H1 (cell line): ENCODE data around the gene NFATC1. TPM values are rescaled to one million over a fixed set of nuclear protein-coding genes. Genes with fewer than 3 reads are reported as not detected.

ENCODE experiments used
- CTCF ChIA-PET: fragments of 300-600 bp; sonication (Branson Sonifier 250); formaldehyde crosslinking; loops from one replicate; lab custom pipeline; 2021; ENCODE audit not compliant: partially characterized antibody; lab: Charles Lee
- POLR2A ChIA-PET: fragments of 300-600 bp; sonication (Branson Sonifier 250); formaldehyde crosslinking; loops from one replicate; lab custom pipeline; 2021; ENCODE audit warnings: inconsistent platforms; ENCODE audit not compliant: partially characterized antibody; lab: Charles Lee
- DNase-seq, 2 experiments: peaks; one replicate each; pipeline versions ENCODE4 v3.0.0 to v3.0.0-alpha.2; 2010 to 2022; ENCODE audit warnings: low spot score in 2 of 2, low read depth in 1 of 2, mixed read lengths in 1 of 2
- FAIRE-seq: peaks from 2 replicates; lab custom pipeline; 2011; peaks lifted over from hg19 to GRCh38; lab: Jason Lieb, UNC
- H2AFZ ChIP-seq: 2 replicates; pipeline ENCODE4 v1.8.1; 2012; ENCODE audit warnings: low read length, inconsistent platforms
- H2AK5ac ChIP-seq: 2 replicates; pipeline ENCODE4 v1.6.1; 2013; ENCODE audit warnings: low read depth, low read length
- H2BK120ac ChIP-seq: replicated peaks from 2 replicates; pipeline ENCODE3; 2013; ENCODE audit warnings: low read depth, low read length, inconsistent platforms
- H2BK12ac ChIP-seq: 2 replicates; pipeline ENCODE4 v1.6.1; 2013; ENCODE audit warnings: low read depth, low read length
- H2BK15ac ChIP-seq: 2 replicates; pipeline ENCODE4 v1.6.1; 2013; ENCODE audit warnings: low read length
- H2BK20ac ChIP-seq: 2 replicates; pipeline ENCODE4 v1.6.1; 2013; ENCODE audit warnings: low read length
- H2BK5ac ChIP-seq: 2 replicates; pipeline ENCODE4 v1.6.1; 2013; ENCODE audit warnings: low read depth, low read length
- H3K14ac ChIP-seq: 2 replicates; pipeline ENCODE4 v1.6.1; 2013; ENCODE audit warnings: inconsistent platforms; ENCODE audit not compliant: insufficient read length
- H3K18ac ChIP-seq: 2 replicates; pipeline ENCODE4 v1.6.1; 2013; ENCODE audit warnings: low read length; ENCODE audit errors: extremely low read depth
- H3K23ac ChIP-seq: 2 replicates; pipeline ENCODE4 v1.6.1; 2013; ENCODE audit warnings: inconsistent platforms; ENCODE audit not compliant: insufficient read length
- H3K23me2 ChIP-seq: 2 replicates; pipeline ENCODE4 v1.6.1; 2013; ENCODE audit warnings: low read depth, low read length
- H3K27ac ChIP-seq: 2 replicates; pipeline ENCODE4 v1.6.1; 2011; ENCODE audit warnings: low read depth, low read length, inconsistent platforms
- H3K27me3 ChIP-seq, 4 experiments: replicated peaks in 1 of 4; 1 replicate in 1 of 4; 2 replicates in 3 of 4; pipeline versions ENCODE4 v1.6.1 to v1.8.1; 2011 to 2013; ENCODE audit warnings: low read length in 3 of 4, mild to moderate bottlenecking in 3 of 4, inconsistent platforms in 2 of 4, mixed read lengths in 2 of 4, moderate library complexity in 1 of 4; ENCODE audit not compliant: control insufficient read depth in 3 of 4, insufficient read depth in 3 of 4; ENCODE audit errors: extremely low read depth in 1 of 4
- H3K36me3 ChIP-seq, 4 experiments: 2 replicates each; pipeline versions ENCODE4 v1.6.1 to v1.8.1; 2011 to 2013; ENCODE audit warnings: mild to moderate bottlenecking in 4 of 4, low read length in 3 of 4, moderate library complexity in 2 of 4, control low read depth in 1 of 4, inconsistent platforms in 1 of 4; ENCODE audit not compliant: insufficient read depth in 4 of 4, control insufficient read depth in 2 of 4
- H3K4ac ChIP-seq: replicated peaks from 2 replicates; pipeline ENCODE3; 2013; ENCODE audit warnings: low read length, low read depth, mixed read lengths, inconsistent platforms; ENCODE audit not compliant: insufficient read length
- H3K4me1 ChIP-seq, 4 experiments: replicated peaks in 1 of 4; 1 replicate in 1 of 4; 2 replicates in 3 of 4; pipeline versions ENCODE4 v1.6.1 to v1.8.1; 2011 to 2013; ENCODE audit warnings: low read length in 3 of 4, inconsistent platforms in 2 of 4, mixed read lengths in 1 of 4; ENCODE audit not compliant: insufficient read depth in 4 of 4, control insufficient read depth in 3 of 4
- H3K4me2 ChIP-seq, 2 experiments: 2 replicates each; pipeline versions ENCODE4 v1.6.1 to v1.8.1; 2011 to 2013; ENCODE audit warnings: low read depth in 2 of 2, low read length in 2 of 2, control low read depth in 1 of 2, inconsistent platforms in 1 of 2, mild to moderate bottlenecking in 1 of 2; ENCODE audit not compliant: insufficient read depth in 1 of 2
- H3K4me3 ChIP-seq, 4 experiments: fragments of 200-600, 300-600 bp in 1 of 4; sonication (generic), shearing (Covaris generic), sonication (Bioruptor Twin) in 1 of 4; 2 replicates each; pipeline versions ENCODE4 v1.5.1 to v1.8.1; 2011 to 2016; ENCODE audit warnings: low read length in 4 of 4, low read depth in 3 of 4, control low read depth in 2 of 4, inconsistent platforms in 2 of 4, mild to moderate bottlenecking in 2 of 4, mixed read lengths in 1 of 4, moderate library complexity in 1 of 4; ENCODE audit not compliant: insufficient read depth in 2 of 4; ENCODE audit errors: extremely low read depth in 1 of 4
- H3K56ac ChIP-seq: replicated peaks from 2 replicates; pipeline ENCODE3; 2013; ENCODE audit warnings: low read depth, mild to moderate bottlenecking, mixed read lengths, low read length, inconsistent platforms; ENCODE audit not compliant: insufficient read length
- H3K79me1 ChIP-seq: 2 replicates; pipeline ENCODE4 v1.6.1; 2013; ENCODE audit warnings: low read depth, low read length, control low read depth
- H3K79me2 ChIP-seq, 2 experiments: 2 replicates each; pipeline versions ENCODE4 v1.6.1 to v1.8.1; 2012 to 2013; ENCODE audit warnings: low read length in 2 of 2, mild to moderate bottlenecking in 2 of 2, inconsistent platforms in 1 of 2; ENCODE audit not compliant: insufficient read depth in 2 of 2, control insufficient read depth in 1 of 2
- H3K9ac ChIP-seq, 4 experiments: replicated peaks in 1 of 4; 1 replicate in 1 of 4; 2 replicates in 3 of 4; pipeline versions ENCODE4 v1.6.1 to v1.8.1; 2011 to 2013; ENCODE audit warnings: low read depth in 3 of 4, low read length in 3 of 4, control low read depth in 2 of 4, mild to moderate bottlenecking in 2 of 4, moderate library complexity in 2 of 4, inconsistent platforms in 1 of 4; ENCODE audit errors: extremely low read depth in 1 of 4
- H3K9me3 ChIP-seq, 2 experiments: 2 replicates each; pipeline versions ENCODE4 v1.6.1 to v1.8.1; 2012 to 2013; ENCODE audit warnings: mild to moderate bottlenecking in 2 of 2, moderate library complexity in 2 of 2, control low read depth in 1 of 2, inconsistent platforms in 1 of 2, low read depth in 1 of 2, low read length in 1 of 2, mixed read lengths in 1 of 2; ENCODE audit not compliant: insufficient read depth in 2 of 2
- H4K20me1 ChIP-seq, 2 experiments: replicated peaks in 1 of 2; 2 replicates each; pipeline versions ENCODE3 to v1.8.1; 2011 to 2013; ENCODE audit warnings: inconsistent platforms in 2 of 2, low read length in 2 of 2, mild to moderate bottlenecking in 1 of 2; ENCODE audit not compliant: insufficient read depth in 2 of 2, control insufficient read depth in 1 of 2
- H4K5ac ChIP-seq: 2 replicates; pipeline ENCODE4 v1.6.1; 2013; ENCODE audit warnings: low read length, low read depth, mixed read lengths, inconsistent platforms; ENCODE audit not compliant: insufficient read length
- H4K8ac ChIP-seq: 2 replicates; pipeline ENCODE4 v1.8.0; 2013; ENCODE audit warnings: mild to moderate bottlenecking, moderate library complexity, low read length, inconsistent platforms; ENCODE audit not compliant: insufficient read depth; ENCODE audit errors: extremely low read depth
- H4K91ac ChIP-seq: replicated peaks from 2 replicates; pipeline ENCODE3; 2013; ENCODE audit warnings: low read length, mixed read lengths, inconsistent platforms; ENCODE audit not compliant: insufficient read length
- CHD2 ChIP-seq: IDR thresholded peaks from 2 replicates; pipeline ENCODE4 v1.6.1; 2012; ENCODE audit warnings: low read length, improper control_type of control experiment
- POU5F1 ChIP-seq: IDR thresholded peaks from 2 replicates; pipeline ENCODE4 v1.6.1; 2011; ENCODE audit warnings: low read depth, mild to moderate bottlenecking, low read length, moderate library complexity
- SIX5 ChIP-seq: IDR thresholded peaks from 2 replicates; pipeline ENCODE4 v1.6.1; 2011; ENCODE audit warnings: mild to moderate bottlenecking, low read depth, low read length
- WGBS, 2 experiments: shearing (Covaris generic) in 1 of 2; methylation state at CpG; one replicate each; pipeline versions ENCODE4 v1.1.6 to v1.1.7; 2013 to 2015; ENCODE audit warnings: low lambda C conversion rate in 2 of 2, mixed read lengths in 2 of 2, inconsistent platforms in 1 of 2, low coverage in 1 of 2, missing lambda C conversion rate in 1 of 2; ENCODE audit not compliant: insufficient replicate concordance in 2 of 2, insufficient coverage in 1 of 2, insufficient read length in 1 of 2; ENCODE audit errors: extremely low coverage in 1 of 2, missing lambda C conversion rate in 1 of 2; 5-methylcytosine and 5-hydroxymethylcytosine counted together
- polyA plus RNA-seq, 7 experiments: library from polyadenylated mRNA; depleted of rRNA in 3 of 7; stranded (reverse) in 5 of 7; unstranded in 2 of 7; fragments of >200 nt in 5 of 7; fragments of 200-250 nt in 2 of 7; gene quantifications; 1 replicate in 5 of 7; 2 replicates in 1 of 7; 4 replicates in 1 of 7; pipeline versions ENCODE4 v1.2.1 to v1.2.3, GENCODE V29; 2011 to 2013; ENCODE audit warnings: missing spikeins in 2 of 7, mixed read lengths in 2 of 7
- total RNA-seq: library from RNA; stranded (reverse); fragmentation: NEBNext Ultra II Directional; extraction: Animal tissue kit (Norgen Biotek cat#: 25700); gene quantifications from 2 replicates; pipeline ENCODE4 v1.2.1, GENCODE V29; 2021

The NFATC1 gene
- total and polyA plus RNA-seq, 2 of the 8 experiments (the other 6 are each of a cell fraction or from before 2014, with no cell fraction given) = 2.0 to 6.6 TPM

DNA sequence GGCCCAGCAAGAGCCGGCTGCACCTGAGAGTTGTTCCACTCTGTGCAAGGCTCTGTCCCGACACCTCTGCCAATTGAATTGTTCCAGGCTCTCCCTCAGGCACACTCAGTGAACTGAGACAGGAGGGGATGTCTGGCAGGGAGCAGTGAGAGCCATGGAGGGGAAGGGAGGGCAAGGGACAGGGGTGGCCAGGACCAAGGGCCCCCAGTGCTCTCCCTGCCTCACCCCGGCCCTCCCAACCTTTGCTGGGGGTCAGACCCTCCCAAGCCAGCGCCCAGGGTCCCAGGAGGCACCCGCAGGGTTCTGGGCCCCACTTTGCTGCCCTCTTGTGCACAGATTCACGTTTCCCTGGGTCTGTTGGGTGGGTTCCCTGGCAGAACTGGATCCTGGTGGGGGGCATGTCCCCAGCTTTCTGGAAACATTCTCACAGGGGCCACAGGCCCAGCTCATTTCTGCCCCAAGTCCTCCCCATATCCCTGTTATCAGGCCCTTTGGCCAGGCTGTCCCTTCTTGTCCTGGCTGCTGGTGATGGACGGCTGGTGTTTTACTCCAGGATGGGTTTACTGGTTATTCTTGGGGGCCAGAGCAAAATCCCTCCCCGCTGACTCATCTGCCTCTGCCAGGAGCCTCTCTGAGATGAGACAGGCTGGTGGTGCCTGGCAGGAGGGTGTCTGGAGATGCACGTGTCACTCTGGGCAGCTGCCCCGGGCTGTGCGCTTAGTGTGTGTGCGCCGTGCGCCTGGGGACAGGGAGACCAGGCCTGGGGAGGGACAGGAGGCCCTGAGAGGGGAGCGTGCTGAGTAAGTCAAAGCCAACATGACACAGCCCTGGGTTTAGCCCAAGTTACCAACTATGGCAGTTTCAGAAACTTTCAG lies 147.4 kb downstream of the NFATC1 start:
- TF ChIP-seq SIX5 (no peak), POU5F1 (no peak), CHD2 (no peak)
- Histone ChIP-seq H3K79me2 (no peaks in the 10 kb centered on the region), H3K23me2 (peaks cover 11% of the 10 kb centered on the region; the same call in 1 of the 2 replicates), H3K14ac (no peak overlapping the region), H2AK5ac (no peak overlapping the region), H3K4me2 (no peak overlapping the region), H2AFZ (no peak overlapping the region), H3K9ac (no peak overlapping the region), H3K18ac (no peak overlapping the region), H3K27me3 (peaks cover 0 to 2% (median 0%) of the 10 kb centered on the region in 4 experiments; a peak in 1 of 7 replicates), H2BK12ac (no peak overlapping the region), H3K79me1 (no peaks in the 10 kb centered on the region), H2BK5ac (no peak overlapping the region), H3K36me3 (no peaks in the 10 kb centered on the region), H3K56ac (no peak overlapping the region), H4K20me1 (peaks cover 0 to 2% of the 10 kb centered on the region in 2 experiments), H4K5ac (no peak overlapping the region), H3K27ac (no peak overlapping the region), H3K4ac (no peak overlapping the region), H2BK20ac (no peak overlapping the region), H4K91ac (no peak overlapping the region), H3K23ac (no peak overlapping the region), H2BK120ac (no peak overlapping the region), H2BK15ac (no peak overlapping the region), H3K4me1 (no peaks in the 10 kb centered on the region), H3K4me3 (no peak overlapping the region), H3K9me3 (peaks cover under 1 to 8% of the 10 kb centered on the region in 2 experiments; a peak in 3 of 4 replicates), H4K8ac (no peak overlapping the region)
- ChIA-PET CTCF (interaction anchor here (1.2 to 1.5 kb wide), 2 partner anchors 13 to 46 kb away, joined by 3 to 5 read pairs; no protein-coding TSS in a partner anchor), POLR2A (no interaction called here)
- WGBS, 2 experiments = 92% methylated on average over 15 of the region's 15 CpGs; no CpG with 5 or more reads in 1 of the 2 experiments
- no peak for FAIRE-seq
- DNase-seq = no peak
